ENCODE results near the gene UTP3. TPM values are rescaled to one million over a fixed set of nuclear protein-coding genes. Genes with fewer than 3 reads are reported as not detected.

Gene UTP3
- total and polyA plus RNA-seq, 9 of the 15 experiments (the other 6 are each of a cell fraction or from before 2014, with no cell fraction given): 11.9 to 69.3 (median 34.0) TPM

DNA sequence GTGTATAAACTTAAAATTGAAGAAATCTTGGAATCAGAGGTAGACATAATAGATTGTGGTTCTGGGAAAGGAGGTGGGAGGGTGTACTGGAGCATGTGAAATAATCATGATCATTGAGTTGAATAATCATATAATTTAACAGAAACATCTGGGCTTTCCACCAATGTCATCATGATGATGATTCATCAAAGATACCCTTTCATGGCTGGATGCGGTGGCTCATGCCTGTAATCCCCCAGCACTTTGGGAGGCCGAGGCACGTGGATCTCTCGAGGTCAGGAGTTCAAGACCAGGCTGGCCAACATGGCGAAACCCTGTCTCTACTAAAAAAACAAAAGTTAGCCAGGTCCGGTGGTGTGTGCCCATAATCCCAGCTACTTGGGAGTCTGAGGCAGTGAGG, 26.8 kb downstream of the UTP3 start:
- Histone ChIP-seq H3K9me1 (ENCODE audit: control insufficient read depth, insufficient read depth, low read length) (no peaks in the 10 kb centered on the region), H3K4me1 (replicated peaks in 1 of 2; ENCODE audit: control insufficient read depth in 2 of 2, insufficient read depth in 2 of 2, low read length in 2 of 2) (peaks cover 8 to 27% of the 10 kb centered on the region in 2 experiments), H3K36me3 (ENCODE audit: control insufficient read depth, insufficient read depth, low read length) (no peaks in the 10 kb centered on the region), H3K27ac (ENCODE audit: extremely low read depth, low read depth, low read length) (no peak overlapping the region), H2AFZ (ENCODE audit: low read depth, low read length) (no peak overlapping the region), H3K79me2 (ENCODE audit: control insufficient read depth, insufficient read depth, low read length) (peaks cover 21% of the 10 kb centered on the region), H3K27me3 (ENCODE audit: control insufficient read depth in 2 of 2, insufficient read depth in 2 of 2, low read length in 2 of 2) (no peaks in the 10 kb centered on the region), H3K4me3 (no peak overlapping the region), H3K9ac (ENCODE audit: insufficient read depth in 1 of 2, low read depth in 2 of 2, low read length in 2 of 2) (no peak overlapping the region), H3K9me3 (replicated peaks; ENCODE audit: control insufficient read depth, insufficient read depth, low read depth, low read length) (no peaks in the 10 kb centered on the region), H4K20me1 (replicated peaks; ENCODE audit: control insufficient read depth, insufficient read depth, low read length) (no peaks in the 10 kb centered on the region), H3K4me2 (ENCODE audit: insufficient read depth, low read length) (no peak overlapping the region)
- POLR2A ChIA-PET: interaction anchor here (1.1 to 1.8 kb wide), 2 partner anchors 10 to 30 kb away, joined by 3 to 7 read pairs; no protein-coding TSS in a partner anchor
- FAIRE-seq (no peak), DNase-seq (ENCODE audit: extremely low read depth in 1 of 4, low spot score in 3 of 4) (no peak), ATAC-seq (no peak)
- in situ Hi-C loops (cut with MboI): no loop called here
- intact Hi-C loops (cut with micrococcal nuclease): no loop called here
- CTCF ChIA-PET (ENCODE audit: low intra/inter-chr PET ratio): no interaction called here
- WGBS (ENCODE audit: insufficient coverage, low coverage, missing lambda C conversion rate): 65% methylated on average over 6 of the region's 6 CpGs
- BruUV-seq (replicated peaks): no TSS peak
- TF ChIP-seq, protein P1, sequence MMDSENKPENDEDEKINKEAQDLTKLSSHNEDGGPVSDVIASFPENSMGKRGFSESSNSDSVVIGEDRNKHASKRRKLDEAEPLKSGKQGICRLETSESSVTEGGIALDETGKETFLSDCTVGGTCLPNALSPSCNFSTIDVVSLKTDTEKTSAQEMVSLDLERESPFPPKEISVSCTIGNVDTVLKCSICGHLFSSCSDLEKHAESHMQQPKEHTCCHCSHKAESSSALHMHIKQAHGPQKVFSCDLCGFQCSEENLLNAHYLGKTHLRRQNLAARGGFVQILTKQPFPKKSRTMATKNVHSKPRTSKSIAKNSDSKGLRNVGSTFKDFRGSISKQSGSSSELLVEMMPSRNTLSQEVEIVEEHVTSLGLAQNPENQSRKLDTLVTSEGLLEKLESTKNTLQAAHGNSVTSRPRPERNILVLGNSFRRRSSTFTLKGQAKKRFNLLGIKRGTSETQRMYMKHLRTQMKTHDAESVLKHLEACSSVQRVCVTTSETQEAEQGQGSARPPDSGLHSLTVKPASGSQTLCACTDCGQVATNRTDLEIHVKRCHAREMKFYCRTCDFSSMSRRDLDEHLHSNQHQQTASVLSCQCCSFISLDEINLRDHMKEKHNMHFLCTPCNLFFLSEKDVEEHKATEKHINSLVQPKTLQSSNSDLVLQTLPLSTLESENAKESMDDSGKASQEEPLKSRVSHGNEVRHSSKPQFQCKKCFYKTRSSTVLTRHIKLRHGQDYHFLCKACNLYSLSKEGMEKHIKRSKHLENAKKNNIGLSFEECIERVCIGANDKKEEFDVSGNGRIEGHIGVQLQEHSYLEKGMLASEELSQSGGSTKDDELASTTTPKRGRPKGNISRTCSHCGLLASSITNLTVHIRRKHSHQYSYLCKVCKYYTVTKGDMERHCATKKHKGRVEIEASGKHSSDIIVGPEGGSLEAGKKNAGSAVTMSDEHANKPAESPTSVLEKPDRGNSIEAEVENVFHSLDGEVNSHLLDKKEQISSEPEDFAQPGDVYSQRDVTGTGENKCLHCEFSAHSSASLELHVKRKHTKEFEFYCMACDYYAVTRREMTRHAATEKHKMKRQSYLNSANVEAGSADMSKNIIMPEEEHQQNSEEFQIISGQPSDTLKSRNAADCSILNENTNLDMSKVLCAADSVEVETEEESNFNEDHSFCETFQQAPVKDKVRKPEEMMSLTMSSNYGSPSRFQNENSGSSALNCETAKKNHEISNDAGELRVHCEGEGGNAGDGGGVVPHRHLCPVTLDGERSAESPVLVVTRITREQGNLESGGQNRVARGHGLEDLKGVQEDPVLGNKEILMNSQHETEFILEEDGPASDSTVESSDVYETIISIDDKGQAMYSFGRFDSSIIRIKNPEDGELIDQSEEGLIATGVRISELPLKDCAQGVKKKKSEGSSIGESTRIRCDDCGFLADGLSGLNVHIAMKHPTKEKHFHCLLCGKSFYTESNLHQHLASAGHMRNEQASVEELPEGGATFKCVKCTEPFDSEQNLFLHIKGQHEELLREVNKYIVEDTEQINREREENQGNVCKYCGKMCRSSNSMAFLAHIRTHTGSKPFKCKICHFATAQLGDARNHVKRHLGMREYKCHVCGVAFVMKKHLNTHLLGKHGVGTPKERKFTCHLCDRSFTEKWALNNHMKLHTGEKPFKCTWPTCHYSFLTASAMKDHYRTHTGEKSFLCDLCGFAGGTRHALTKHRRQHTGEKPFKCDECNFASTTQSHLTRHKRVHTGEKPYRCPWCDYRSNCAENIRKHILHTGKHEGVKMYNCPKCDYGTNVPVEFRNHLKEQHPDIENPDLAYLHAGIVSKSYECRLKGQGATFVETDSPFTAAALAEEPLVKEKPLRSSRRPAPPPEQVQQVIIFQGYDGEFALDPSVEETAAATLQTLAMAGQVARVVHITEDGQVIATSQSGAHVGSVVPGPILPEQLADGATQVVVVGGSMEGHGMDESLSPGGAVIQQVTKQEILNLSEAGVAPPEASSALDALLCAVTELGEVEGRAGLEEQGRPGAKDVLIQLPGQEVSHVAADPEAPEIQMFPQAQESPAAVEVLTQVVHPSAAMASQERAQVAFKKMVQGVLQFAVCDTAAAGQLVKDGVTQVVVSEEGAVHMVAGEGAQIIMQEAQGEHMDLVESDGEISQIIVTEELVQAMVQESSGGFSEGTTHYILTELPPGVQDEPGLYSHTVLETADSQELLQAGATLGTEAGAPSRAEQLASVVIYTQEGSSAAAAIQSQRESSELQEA (IDR thresholded peaks at IDR 0.05; ENCODE audit: low read depth): no peak
- TF ChIP-seq NR2C1 (IDR thresholded peaks at IDR 0.05): no peak
- peak; percentile 56 for TF ChIP-seq NR2C1 (tag; IDR thresholded peaks at IDR 0.05)
- TF ChIP-seq, protein P2, sequence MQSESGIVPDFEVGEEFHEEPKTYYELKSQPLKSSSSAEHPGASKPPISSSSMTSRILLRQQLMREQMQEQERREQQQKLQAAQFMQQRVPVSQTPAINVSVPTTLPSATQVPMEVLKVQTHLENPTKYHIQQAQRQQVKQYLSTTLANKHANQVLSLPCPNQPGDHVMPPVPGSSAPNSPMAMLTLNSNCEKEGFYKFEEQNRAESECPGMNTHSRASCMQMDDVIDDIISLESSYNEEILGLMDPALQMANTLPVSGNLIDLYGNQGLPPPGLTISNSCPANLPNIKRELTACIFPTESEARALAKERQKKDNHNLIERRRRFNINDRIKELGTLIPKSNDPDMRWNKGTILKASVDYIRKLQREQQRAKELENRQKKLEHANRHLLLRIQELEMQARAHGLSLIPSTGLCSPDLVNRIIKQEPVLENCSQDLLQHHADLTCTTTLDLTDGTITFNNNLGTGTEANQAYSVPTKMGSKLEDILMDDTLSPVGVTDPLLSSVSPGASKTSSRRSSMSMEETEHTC (IDR thresholded peaks at IDR 0.05): no peak
- peak; percentile 68 for TF ChIP-seq DMBX1 (CRISPR knock-in tag; IDR thresholded peaks at IDR 0.05; ENCODE audit: borderline replicate concordance)
- no peak for TF ChIP-seq CEBPB (tag; IDR thresholded peaks at IDR 0.05)
- TF ChIP-seq POLR2AphosphoS5 (IDR thresholded peaks at IDR 0.05; ENCODE audit: control insufficient read depth, insufficient read depth, low read depth, low read length): no peak
- TF ChIP-seq SMARCA4 (IDR thresholded peaks at IDR 0.05): no peak
- no peak for TF ChIP-seq HMGN3 (IDR thresholded peaks at IDR 0.05; ENCODE audit: borderline replicate concordance, extremely low read depth, insufficient read length, low read depth, low read length)
- TF ChIP-seq ARID1B (IDR thresholded peaks at IDR 0.05): peak; percentile 37; the same call in 1 of the 2 replicates
- TF ChIP-seq SPI1 (IDR thresholded peaks at IDR 0.05; ENCODE audit: borderline replicate concordance, low read depth, low read length): no peak
- no peak for TF ChIP-seq SIN3A (IDR thresholded peaks at IDR 0.05; ENCODE audit: borderline replicate concordance in 2 of 2, control insufficient read depth in 1 of 2, low read depth in 2 of 2, low read length in 2 of 2)
- no peak for TF ChIP-seq RUNX1 (IDR thresholded peaks at IDR 0.05; ENCODE audit: low read depth)
- TF ChIP-seq PTRF (tag; IDR thresholded peaks at IDR 0.05): no peak
- TF ChIP-seq MCM3 (IDR thresholded peaks at IDR 0.05): no peak
- TF ChIP-seq EP300 (IDR thresholded peaks at IDR 0.05; ENCODE audit: low read length): peak; percentile 26; the same call in 1 of the 2 replicates

Data from K562 (cell line).